ENCODE measurements around the gene ZBTB44. TPM values are rescaled to one million over a fixed set of nuclear protein-coding genes. Genes with fewer than 3 reads are reported as not detected.

ZBTB44 gene
- total RNA-seq, 1 experiment from 2014 or later, result 32.5 TPM

DNA sequence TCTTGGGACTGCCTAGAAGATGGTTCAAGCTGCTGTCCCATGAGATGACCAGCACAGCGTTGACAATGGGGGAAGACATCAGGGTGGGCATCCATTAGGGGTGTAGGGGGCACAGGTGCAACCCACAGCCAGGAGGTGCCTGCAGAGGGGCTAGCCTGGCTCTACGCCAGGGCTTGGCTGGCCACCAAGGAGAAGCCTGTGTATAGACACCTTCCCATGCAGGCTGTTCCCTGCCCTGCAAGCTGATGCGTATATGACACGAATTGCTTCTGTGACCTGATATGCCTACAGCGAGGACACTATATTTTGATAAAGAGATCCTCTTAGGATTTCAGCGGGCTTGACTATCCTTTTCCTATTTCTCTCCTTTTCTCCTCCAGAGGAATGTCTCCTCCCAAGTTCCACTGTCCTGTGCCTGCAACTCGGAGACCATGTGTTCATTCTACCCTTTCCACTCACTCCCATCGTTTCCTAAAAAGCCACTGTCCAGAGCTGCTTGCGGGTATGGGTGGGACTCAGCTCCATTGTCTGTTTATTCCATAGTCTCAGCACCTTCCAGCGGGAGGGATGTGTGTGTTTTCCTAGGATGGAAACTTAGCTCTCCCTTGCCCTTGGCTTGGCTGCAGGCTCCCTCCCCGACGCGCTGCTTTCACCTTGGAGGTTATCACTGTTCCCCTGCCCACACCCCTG lies 99.0 kb downstream of the ZBTB44 start:
- POLR2A ChIA-PET, result no interaction called here

GRCh38 chr11:130214861-130215530 lies 99.7 kb downstream of the ZBTB44 start:
- Histone ChIP-seq H3K27me3 (ENCODE audit: insufficient read depth, low read length) (no peaks in the 10 kb centered on the region), H3K36me3 (ENCODE audit: control insufficient read depth in 1 of 2, insufficient read depth in 2 of 2, low read length in 2 of 2) (no peaks in the 10 kb centered on the region), H3K9ac (ENCODE audit: low read length) (no peak overlapping the region), H4K20me1 (ENCODE audit: insufficient read depth) (no peaks in the 10 kb centered on the region; the same call in 1 of the 2 replicates), H2AFZ (ENCODE audit: low read depth, low read length, poor library complexity, severe bottlenecking) (no peak overlapping the region), H3K4me1 (ENCODE audit: control insufficient read depth in 1 of 2, insufficient read depth in 2 of 2, low read length in 2 of 2) (peaks cover 0 to 6% of the 10 kb centered on the region in 2 experiments; a peak in 1 of 4 replicates), H3K4me3 (replicated peaks in 1 of 2; ENCODE audit: low read depth in 1 of 2, low read length in 2 of 2) (no peak overlapping the region), H3K27ac (ENCODE audit: low read depth, low read length) (no peak overlapping the region), H3K9me2 (ENCODE audit: insufficient read depth) (no peaks in the 10 kb centered on the region), H3K9me3 (ENCODE audit: control insufficient read depth in 1 of 2, insufficient read depth in 1 of 2, low read depth in 1 of 2, low read length in 2 of 2) (no peaks in the 10 kb centered on the region), H3K79me2 (ENCODE audit: insufficient read depth, low read length) (no peaks in the 10 kb centered on the region), H3K4me2 (ENCODE audit: low read length) (no peak overlapping the region)
- BruUV-seq (replicated peaks), result no TSS peak
- no peak for DNase-seq (ENCODE audit: low read depth, low spot score)
- POLR2A ChIA-PET, result no interaction called here
- ATAC-seq, result no peak
- CTCF ChIA-PET, result no interaction called here
- intact Hi-C loops (cut with micrococcal nuclease), result loop anchor here (10.0 kb wide), 1 partner anchor 680 kb away; no protein-coding TSS in a partner anchor
- RAD21 ChIA-PET (ENCODE audit: low non-redundant PET in 1 of 2, low total read pairs in 2 of 2, uncharacterized antibody in 2 of 2, unreplicated experiment in 2 of 2), result no interaction called here
- TF ChIP-seq, protein P1, sequence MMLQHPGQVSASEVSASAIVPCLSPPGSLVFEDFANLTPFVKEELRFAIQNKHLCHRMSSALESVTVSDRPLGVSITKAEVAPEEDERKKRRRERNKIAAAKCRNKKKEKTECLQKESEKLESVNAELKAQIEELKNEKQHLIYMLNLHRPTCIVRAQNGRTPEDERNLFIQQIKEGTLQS (IDR thresholded peaks at IDR 0.05), result no peak
- no peak for TF ChIP-seq CTCF (IDR thresholded peaks at IDR 0.05 in 2 of 3, conservative IDR thresholded peaks at IDR 0.05 in 1 of 3; ENCODE audit: borderline replicate concordance in 1 of 3, insufficient read depth in 1 of 3, low read depth in 2 of 3, low read length in 2 of 3)
- TF ChIP-seq, protein P2, sequence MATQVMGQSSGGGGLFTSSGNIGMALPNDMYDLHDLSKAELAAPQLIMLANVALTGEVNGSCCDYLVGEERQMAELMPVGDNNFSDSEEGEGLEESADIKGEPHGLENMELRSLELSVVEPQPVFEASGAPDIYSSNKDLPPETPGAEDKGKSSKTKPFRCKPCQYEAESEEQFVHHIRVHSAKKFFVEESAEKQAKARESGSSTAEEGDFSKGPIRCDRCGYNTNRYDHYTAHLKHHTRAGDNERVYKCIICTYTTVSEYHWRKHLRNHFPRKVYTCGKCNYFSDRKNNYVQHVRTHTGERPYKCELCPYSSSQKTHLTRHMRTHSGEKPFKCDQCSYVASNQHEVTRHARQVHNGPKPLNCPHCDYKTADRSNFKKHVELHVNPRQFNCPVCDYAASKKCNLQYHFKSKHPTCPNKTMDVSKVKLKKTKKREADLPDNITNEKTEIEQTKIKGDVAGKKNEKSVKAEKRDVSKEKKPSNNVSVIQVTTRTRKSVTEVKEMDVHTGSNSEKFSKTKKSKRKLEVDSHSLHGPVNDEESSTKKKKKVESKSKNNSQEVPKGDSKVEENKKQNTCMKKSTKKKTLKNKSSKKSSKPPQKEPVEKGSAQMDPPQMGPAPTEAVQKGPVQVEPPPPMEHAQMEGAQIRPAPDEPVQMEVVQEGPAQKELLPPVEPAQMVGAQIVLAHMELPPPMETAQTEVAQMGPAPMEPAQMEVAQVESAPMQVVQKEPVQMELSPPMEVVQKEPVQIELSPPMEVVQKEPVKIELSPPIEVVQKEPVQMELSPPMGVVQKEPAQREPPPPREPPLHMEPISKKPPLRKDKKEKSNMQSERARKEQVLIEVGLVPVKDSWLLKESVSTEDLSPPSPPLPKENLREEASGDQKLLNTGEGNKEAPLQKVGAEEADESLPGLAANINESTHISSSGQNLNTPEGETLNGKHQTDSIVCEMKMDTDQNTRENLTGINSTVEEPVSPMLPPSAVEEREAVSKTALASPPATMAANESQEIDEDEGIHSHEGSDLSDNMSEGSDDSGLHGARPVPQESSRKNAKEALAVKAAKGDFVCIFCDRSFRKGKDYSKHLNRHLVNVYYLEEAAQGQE (IDR thresholded peaks at IDR 0.05; ENCODE audit: low read depth), result no peak
- TF ChIP-seq CEBPB (IDR thresholded peaks at IDR 0.05; ENCODE audit: low read depth), result no peak
- no peak for TF ChIP-seq ELF1 (IDR thresholded peaks at IDR 0.05; ENCODE audit: borderline replicate concordance, low read depth)
- no peak for TF ChIP-seq EGR1 (IDR thresholded peaks at IDR 0.05; ENCODE audit: low read depth)
- TF ChIP-seq ZFX (IDR thresholded peaks at IDR 0.05), result no peak
- TF ChIP-seq POLR2A (IDR thresholded peaks at IDR 0.05; ENCODE audit: borderline replicate concordance, extremely low read depth, insufficient read depth, insufficient read length), result no peak
- TF ChIP-seq TCF7L2 (IDR thresholded peaks at IDR 0.05; ENCODE audit: borderline replicate concordance, extremely low read depth, insufficient read depth, insufficient read length), result no peak
- TF ChIP-seq ZNF274 (IDR thresholded peaks at IDR 0.05; ENCODE audit: low read depth, low read length), result no peak
- no peak for TF ChIP-seq SP1 (IDR thresholded peaks at IDR 0.05; ENCODE audit: low read depth)
- TF ChIP-seq FOSL1 (IDR thresholded peaks at IDR 0.05; ENCODE audit: low read depth), result no peak

More for the DNA sequence above, 99.0 kb downstream of the ZBTB44 start:
- H3K79me2 ChIP-seq (ENCODE audit: insufficient read depth, low read length), result no peaks in the 10 kb centered on the region
- intact Hi-C loops (cut with micrococcal nuclease), result loop anchor here (10.0 kb wide), 1 partner anchor 679 kb away; no protein-coding TSS in a partner anchor
- no peaks in the 10 kb centered on the region for H3K27me3 ChIP-seq (ENCODE audit: insufficient read depth, low read length)
- ATAC-seq, result no peak
- H3K36me3 ChIP-seq (ENCODE audit: control insufficient read depth in 1 of 2, insufficient read depth in 2 of 2, low read length in 2 of 2), result no peaks in the 10 kb centered on the region
- H2AFZ ChIP-seq (ENCODE audit: low read depth, low read length, poor library complexity, severe bottlenecking), result no peak overlapping the region
- H3K27ac ChIP-seq (ENCODE audit: low read depth, low read length), result no peak overlapping the region
- H4K20me1 ChIP-seq (ENCODE audit: insufficient read depth), result no peaks in the 10 kb centered on the region; the same call in 1 of the 2 replicates
- no peaks in the 10 kb centered on the region for H3K9me2 ChIP-seq (ENCODE audit: insufficient read depth)
- TF ChIP-seq SIN3A (IDR thresholded peaks at IDR 0.05; ENCODE audit: low read depth) (no peak), POLR2AphosphoS5 (IDR thresholded peaks at IDR 0.05; ENCODE audit: low read depth, low read length) (0 out of 2 replicates have a peak, but pooled peaks have one; percentile 14)
- peaks cover 0 to 6% of the 10 kb centered on the region in 2 experiments; a peak in 1 of 4 replicates for H3K4me1 ChIP-seq (ENCODE audit: control insufficient read depth in 1 of 2, insufficient read depth in 2 of 2, low read length in 2 of 2)
- DNase-seq (ENCODE audit: low read depth, low spot score), result no peak
- H3K4me3 ChIP-seq (replicated peaks in 1 of 2; ENCODE audit: low read depth in 1 of 2, low read length in 2 of 2), result no peak overlapping the region
- CTCF ChIA-PET, result interaction anchor here (1.0 kb wide), 1 partner anchor 215 kb away, joined by 3 read pairs; no protein-coding TSS in a partner anchor
- RAD21 ChIA-PET (ENCODE audit: low non-redundant PET in 1 of 2, low total read pairs in 2 of 2, uncharacterized antibody in 2 of 2, unreplicated experiment in 2 of 2), result no interaction called here
- no peak overlapping the region for H3K9ac ChIP-seq (ENCODE audit: low read length)
- no TSS peak for BruUV-seq (replicated peaks)
- no peak overlapping the region for H3K4me2 ChIP-seq (ENCODE audit: low read length)
- H3K9me3 ChIP-seq (ENCODE audit: control insufficient read depth in 1 of 2, insufficient read depth in 1 of 2, low read depth in 1 of 2, low read length in 2 of 2), result no peaks in the 10 kb centered on the region
